Sigmoid colon (tissue), 3 donors: Measurements from ENCODE around the gene RIMBP2.

Experiments used
- POLR2A ChIP-seq, 2 donors: fragments of 450-650 bp; IDR thresholded peaks; one replicate each; pipeline ENCODE4 v1.6.1; 2016; ENCODE audit warnings: antibody characterized with exemption in 2 of 2, mild to moderate bottlenecking in 2 of 2, moderate library complexity in 2 of 2
- TF ChIP-seq, protein P1 (sequence below), 4 experiments: fragments of 450-650 bp in 3 of 4; fragments of 200-600 bp in 1 of 4; IDR thresholded peaks; one replicate each; pipeline ENCODE4 v1.5.1; 2016 to 2019; ENCODE audit warnings: antibody characterized with exemption in 4 of 4, mild to moderate bottlenecking in 3 of 4, moderate library complexity in 2 of 4

DNA sequence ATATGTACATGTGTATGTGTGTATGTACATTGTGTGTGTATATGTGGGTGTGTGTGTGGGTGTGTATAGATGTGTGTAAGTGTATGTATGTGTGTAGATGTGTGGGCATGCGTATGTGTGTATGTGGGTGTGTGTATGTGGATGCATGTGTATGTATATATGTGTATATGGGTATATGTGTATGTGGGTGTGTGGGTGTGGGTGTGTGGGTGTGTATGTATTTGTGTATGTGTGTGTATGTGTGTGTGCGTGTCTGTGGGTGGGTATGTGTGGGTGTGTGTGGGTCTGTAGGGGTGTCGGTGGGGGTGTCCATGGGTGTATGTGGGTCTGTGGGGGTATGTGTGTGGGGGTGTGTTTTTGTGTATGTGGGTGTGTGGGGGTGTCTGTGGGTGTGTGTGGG lies 276.8 kb downstream of the RIMBP2 start:
- TF ChIP-seq, protein P1, sequence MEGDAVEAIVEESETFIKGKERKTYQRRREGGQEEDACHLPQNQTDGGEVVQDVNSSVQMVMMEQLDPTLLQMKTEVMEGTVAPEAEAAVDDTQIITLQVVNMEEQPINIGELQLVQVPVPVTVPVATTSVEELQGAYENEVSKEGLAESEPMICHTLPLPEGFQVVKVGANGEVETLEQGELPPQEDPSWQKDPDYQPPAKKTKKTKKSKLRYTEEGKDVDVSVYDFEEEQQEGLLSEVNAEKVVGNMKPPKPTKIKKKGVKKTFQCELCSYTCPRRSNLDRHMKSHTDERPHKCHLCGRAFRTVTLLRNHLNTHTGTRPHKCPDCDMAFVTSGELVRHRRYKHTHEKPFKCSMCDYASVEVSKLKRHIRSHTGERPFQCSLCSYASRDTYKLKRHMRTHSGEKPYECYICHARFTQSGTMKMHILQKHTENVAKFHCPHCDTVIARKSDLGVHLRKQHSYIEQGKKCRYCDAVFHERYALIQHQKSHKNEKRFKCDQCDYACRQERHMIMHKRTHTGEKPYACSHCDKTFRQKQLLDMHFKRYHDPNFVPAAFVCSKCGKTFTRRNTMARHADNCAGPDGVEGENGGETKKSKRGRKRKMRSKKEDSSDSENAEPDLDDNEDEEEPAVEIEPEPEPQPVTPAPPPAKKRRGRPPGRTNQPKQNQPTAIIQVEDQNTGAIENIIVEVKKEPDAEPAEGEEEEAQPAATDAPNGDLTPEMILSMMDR (IDR thresholded peaks at IDR 0.05), result no peak
- no peak for TF ChIP-seq POLR2A (IDR thresholded peaks at IDR 0.05)
